ENCODE data around the gene PBX2. TPM values are rescaled to one million over a fixed set of nuclear protein-coding genes. Genes with fewer than 3 reads are reported as not detected.

The PBX2 gene
- total RNA-seq, 1 experiment from 2014 or later = 176 TPM

DNA sequence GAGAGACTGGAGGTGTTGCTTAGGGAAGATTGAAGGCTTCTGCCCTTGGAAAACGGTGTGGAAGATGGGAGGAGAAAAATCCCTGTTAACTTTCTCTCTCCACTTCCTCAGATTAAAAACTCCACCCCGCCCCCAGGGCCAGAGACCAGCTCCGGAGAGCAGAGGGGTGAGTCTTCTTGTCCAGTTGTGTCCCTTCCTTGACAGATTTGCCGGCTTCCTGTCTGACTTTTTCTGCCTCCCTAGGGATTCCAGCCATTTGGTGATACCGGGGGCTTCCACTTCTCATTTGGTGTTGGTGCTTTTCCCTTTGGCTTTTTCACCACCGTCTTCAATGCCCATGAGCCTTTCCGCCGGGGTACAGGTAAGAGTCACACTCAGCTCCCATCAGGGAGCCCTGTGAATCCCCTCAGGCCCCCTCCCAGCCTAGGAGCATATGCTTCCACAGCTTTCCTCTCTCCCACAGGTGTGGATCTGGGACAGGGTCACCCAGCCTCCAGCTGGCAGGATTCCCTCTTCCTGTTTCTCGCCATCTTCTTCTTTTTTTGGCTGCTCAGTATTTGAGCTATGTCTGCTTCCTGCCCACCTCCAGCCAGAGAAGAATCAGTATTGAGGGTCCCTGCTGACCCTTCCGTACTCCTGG is 10.1 kb downstream of the PBX2 start:
- Mint-ChIP-seq H3K4me3 (peak overlapping the region; percentile 83 to 86; a peak in 4 of 5 replicates), H3K27ac (peak overlapping the region in 1 of 3 experiments; percentile 62; a peak in 2 of 7 replicates), H3K4me1 (peaks cover 24 to 26% of the 10 kb centered on the region in 2 experiments), H3K27me3 (ENCODE audit: low read depth) (no peaks in the 10 kb centered on the region; the same call in 1 of the 2 replicates), H3K36me3 (ENCODE audit: insufficient read depth in 1 of 3, low read depth in 3 of 3) (peaks cover 22 to 52% (median 40%) of the 10 kb centered on the region in 3 experiments), H3K9me3 (no peaks in the 10 kb centered on the region; a peak in 1 of 5 replicates)
- H3K4me1 ChIP-seq (ENCODE audit: insufficient read depth, low read length) = peaks cover under 1% of the 10 kb centered on the region; the same call in 1 of the 2 replicates
- no peak overlapping the region for H3K18ac ChIP-seq (ENCODE audit: insufficient read length, low read depth, low read length)
- no CpG with 5 or more reads among the region's 10 CpGs for WGBS (ENCODE audit: extremely low coverage, insufficient read length, low lambda C conversion rate)
- H3K4ac ChIP-seq (ENCODE audit: low read depth, low read length) = no peak overlapping the region
- H3K9me3 ChIP-seq (ENCODE audit: control insufficient read depth, low read depth, low read length) = no peaks in the 10 kb centered on the region
- H3T11ph ChIP-seq (ENCODE audit: low read length) = no peak overlapping the region
- no peak overlapping the region for H2BK20ac ChIP-seq (ENCODE audit: low read depth, low read length, poor library complexity, severe bottlenecking)
- no peaks in the 10 kb centered on the region for H4K20me1 ChIP-seq (ENCODE audit: control insufficient read depth, insufficient read depth, insufficient read length)
- no peak overlapping the region for H3K4me2 ChIP-seq (ENCODE audit: insufficient read depth, insufficient read length, low read length)
- no peak overlapping the region for H4K91ac ChIP-seq (ENCODE audit: insufficient read length, low read depth, low read length)
- H4K8ac ChIP-seq (replicated peaks; ENCODE audit: insufficient read length, low read depth, low read length) = no peak overlapping the region
- H2BK12ac ChIP-seq (ENCODE audit: insufficient read length, low read depth, low read length) = no peak overlapping the region
- H2BK120ac ChIP-seq (ENCODE audit: low read depth, low read length, poor library complexity, severe bottlenecking) = no peak overlapping the region
- DNase-seq = no peak
- no peaks in the 10 kb centered on the region for H3K27me3 ChIP-seq (ENCODE audit: insufficient read depth, low read length)
- no peak for TF ChIP-seq CTCF (conservative IDR thresholded peaks at IDR 0.05)
- H3K9ac ChIP-seq (ENCODE audit: extremely low read depth, insufficient read length, low read length) = no peak overlapping the region
- peaks cover 9% of the 10 kb centered on the region; the same call in 1 of the 2 replicates for H3K79me2 ChIP-seq (ENCODE audit: insufficient read depth, low read length)
- no peak overlapping the region for H3K23ac ChIP-seq (ENCODE audit: insufficient read length, low read depth, low read length)
- H3K56ac ChIP-seq (ENCODE audit: insufficient read length, low read depth, low read length) = no peak overlapping the region
- H3K23me2 ChIP-seq (ENCODE audit: insufficient read length, low read depth, low read length, poor library complexity, severe bottlenecking) = peaks cover 22% of the 10 kb centered on the region
- H3K27ac ChIP-seq (ENCODE audit: insufficient read length, low read depth, low read length) = no peak overlapping the region
- no peak overlapping the region for H2AFZ ChIP-seq (ENCODE audit: low read length)
- H4K5ac ChIP-seq (ENCODE audit: insufficient read length, low read depth, low read length) = no peak overlapping the region
- H3K79me1 ChIP-seq (ENCODE audit: insufficient read depth, low read depth, low read length, poor library complexity, severe bottlenecking) = no peaks in the 10 kb centered on the region
- H2BK15ac ChIP-seq (ENCODE audit: low read depth, low read length) = no peak overlapping the region
- no peak overlapping the region for H2BK5ac ChIP-seq (ENCODE audit: insufficient read length, low read length)
- no peak overlapping the region for H3K14ac ChIP-seq (ENCODE audit: insufficient read depth, low read length)
- H2AK5ac ChIP-seq (ENCODE audit: insufficient read length, low read length) = no peak overlapping the region
